ENCODE results near the gene KCNC1. TPM values are rescaled to one million over a fixed set of nuclear protein-coding genes. Genes with fewer than 3 reads are reported as not detected.

KCNC1 gene
- polyA plus RNA-seq, 1 of the 3 experiments (the other 2 are of a cell fraction): 0.18 TPM

DNA sequence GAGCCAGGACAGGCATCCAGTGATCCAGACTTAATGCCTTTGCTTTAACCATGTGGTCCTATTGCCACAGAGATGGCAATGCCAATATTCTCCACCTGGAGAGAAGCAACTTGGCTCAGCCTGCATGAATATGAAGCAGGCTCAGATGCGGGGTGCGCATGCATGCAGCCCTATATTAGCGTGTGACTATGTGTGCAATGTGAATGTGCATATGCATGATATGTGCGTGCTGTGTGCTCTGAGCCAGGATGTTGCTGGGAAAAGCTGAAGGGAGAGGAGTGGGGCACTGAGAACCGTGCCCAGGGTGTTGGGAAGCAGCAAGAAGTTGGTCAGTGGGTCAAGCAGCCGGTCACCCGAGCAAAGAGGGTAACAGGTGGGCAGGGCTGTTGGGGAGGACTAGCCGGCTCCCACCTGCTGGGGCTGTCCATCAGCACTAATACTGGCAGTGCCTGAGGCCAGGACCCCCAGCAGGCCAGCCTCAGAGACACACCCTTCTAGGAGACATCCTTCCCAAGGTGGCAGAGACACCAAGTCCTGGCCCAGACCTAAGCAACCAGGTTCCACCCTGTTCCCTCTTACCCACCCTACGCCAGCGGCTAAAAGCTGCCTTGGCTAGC is 40.0 kb upstream of the KCNC1 start:
- Histone ChIP-seq H3K27me3 (ENCODE audit: insufficient read depth) (peaks cover 13% of the 10 kb centered on the region; the same call in 1 of the 2 replicates), H3K36me3 (replicated peaks in 1 of 2; ENCODE audit: control insufficient read depth in 1 of 2, insufficient read depth in 2 of 2, low read length in 1 of 2) (no peaks in the 10 kb centered on the region), H3K79me2 (ENCODE audit: insufficient read depth) (no peaks in the 10 kb centered on the region), H3K4me3 (ENCODE audit: low read depth in 2 of 2, low read length in 1 of 2) (no peak overlapping the region), H3F3A (replicated peaks; ENCODE audit: insufficient read depth) (no peaks in the 10 kb centered on the region), H3K27ac (ENCODE audit: low read depth in 2 of 2, low read length in 1 of 2) (no peak overlapping the region), H3K4me1 (ENCODE audit: control insufficient read depth in 1 of 2, insufficient read depth in 2 of 2, low read depth in 1 of 2, low read length in 1 of 2) (no peaks in the 10 kb centered on the region), H3K9me2 (no peaks in the 10 kb centered on the region), H2AFZ (ENCODE audit: low read depth) (no peak overlapping the region), H3K4me2 (no peak overlapping the region), H3K9ac (no peak overlapping the region), H3K9me3 (no peaks in the 10 kb centered on the region), H4K20me1 (ENCODE audit: insufficient read depth) (no peaks in the 10 kb centered on the region)
- POLR2A ChIA-PET: no interaction called here
- CTCF ChIA-PET: no interaction called here
- no peak for DNase-seq
- TF ChIP-seq SMC3 (IDR thresholded peaks at IDR 0.05; ENCODE audit: low read depth, low read length): no peak
- TF ChIP-seq, protein P1, sequence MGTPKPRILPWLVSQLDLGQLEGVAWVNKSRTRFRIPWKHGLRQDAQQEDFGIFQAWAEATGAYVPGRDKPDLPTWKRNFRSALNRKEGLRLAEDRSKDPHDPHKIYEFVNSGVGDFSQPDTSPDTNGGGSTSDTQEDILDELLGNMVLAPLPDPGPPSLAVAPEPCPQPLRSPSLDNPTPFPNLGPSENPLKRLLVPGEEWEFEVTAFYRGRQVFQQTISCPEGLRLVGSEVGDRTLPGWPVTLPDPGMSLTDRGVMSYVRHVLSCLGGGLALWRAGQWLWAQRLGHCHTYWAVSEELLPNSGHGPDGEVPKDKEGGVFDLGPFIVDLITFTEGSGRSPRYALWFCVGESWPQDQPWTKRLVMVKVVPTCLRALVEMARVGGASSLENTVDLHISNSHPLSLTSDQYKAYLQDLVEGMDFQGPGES (IDR thresholded peaks at IDR 0.05; ENCODE audit: low read depth, low read length): no peak
- no peak for TF ChIP-seq RAD21 (IDR thresholded peaks at IDR 0.05; ENCODE audit: low read length)
- TF ChIP-seq FOXJ3 (CRISPR knock-in tag; IDR thresholded peaks at IDR 0.05): no peak
- no peak for TF ChIP-seq RXRA (IDR thresholded peaks at IDR 0.05; ENCODE audit: borderline replicate concordance, low read depth)
- no peak for TF ChIP-seq ELF1 (IDR thresholded peaks at IDR 0.05)
- TF ChIP-seq MXI1 (IDR thresholded peaks at IDR 0.05; ENCODE audit: low read depth, low read length): no peak
- no peak for TF ChIP-seq YY1 (IDR thresholded peaks at IDR 0.05; ENCODE audit: low read depth)
- no peak for TF ChIP-seq FOXM1 (IDR thresholded peaks at IDR 0.05; ENCODE audit: low read depth)
- TF ChIP-seq, protein P2, sequence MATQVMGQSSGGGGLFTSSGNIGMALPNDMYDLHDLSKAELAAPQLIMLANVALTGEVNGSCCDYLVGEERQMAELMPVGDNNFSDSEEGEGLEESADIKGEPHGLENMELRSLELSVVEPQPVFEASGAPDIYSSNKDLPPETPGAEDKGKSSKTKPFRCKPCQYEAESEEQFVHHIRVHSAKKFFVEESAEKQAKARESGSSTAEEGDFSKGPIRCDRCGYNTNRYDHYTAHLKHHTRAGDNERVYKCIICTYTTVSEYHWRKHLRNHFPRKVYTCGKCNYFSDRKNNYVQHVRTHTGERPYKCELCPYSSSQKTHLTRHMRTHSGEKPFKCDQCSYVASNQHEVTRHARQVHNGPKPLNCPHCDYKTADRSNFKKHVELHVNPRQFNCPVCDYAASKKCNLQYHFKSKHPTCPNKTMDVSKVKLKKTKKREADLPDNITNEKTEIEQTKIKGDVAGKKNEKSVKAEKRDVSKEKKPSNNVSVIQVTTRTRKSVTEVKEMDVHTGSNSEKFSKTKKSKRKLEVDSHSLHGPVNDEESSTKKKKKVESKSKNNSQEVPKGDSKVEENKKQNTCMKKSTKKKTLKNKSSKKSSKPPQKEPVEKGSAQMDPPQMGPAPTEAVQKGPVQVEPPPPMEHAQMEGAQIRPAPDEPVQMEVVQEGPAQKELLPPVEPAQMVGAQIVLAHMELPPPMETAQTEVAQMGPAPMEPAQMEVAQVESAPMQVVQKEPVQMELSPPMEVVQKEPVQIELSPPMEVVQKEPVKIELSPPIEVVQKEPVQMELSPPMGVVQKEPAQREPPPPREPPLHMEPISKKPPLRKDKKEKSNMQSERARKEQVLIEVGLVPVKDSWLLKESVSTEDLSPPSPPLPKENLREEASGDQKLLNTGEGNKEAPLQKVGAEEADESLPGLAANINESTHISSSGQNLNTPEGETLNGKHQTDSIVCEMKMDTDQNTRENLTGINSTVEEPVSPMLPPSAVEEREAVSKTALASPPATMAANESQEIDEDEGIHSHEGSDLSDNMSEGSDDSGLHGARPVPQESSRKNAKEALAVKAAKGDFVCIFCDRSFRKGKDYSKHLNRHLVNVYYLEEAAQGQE (IDR thresholded peaks at IDR 0.05; ENCODE audit: low read depth, low read length): no peak
- TF ChIP-seq NRF1 (IDR thresholded peaks at IDR 0.05; ENCODE audit: low read depth, low read length): no peak
- TF ChIP-seq FOSL2 (IDR thresholded peaks at IDR 0.05; ENCODE audit: borderline replicate concordance, low read depth): no peak
- TF ChIP-seq GATA2 (CRISPR knock-in tag; IDR thresholded peaks at IDR 0.05): no peak
- WGBS (ENCODE audit: low lambda C conversion rate): 69% methylated on average over 10 of the region's 10 CpGs

All from SK-N-SH (cell line).